GM20431 (cell line): ENCODE data around the gene CLP1.

ENCODE experiments used
- in situ Hi-C: fragments of 300-500 bp; cut with MseI, MboI; formaldehyde crosslinking; loops from one replicate; pipeline ENCODE4 v1.15.0; 2020; ENCODE audit warnings: low sequenced_read_pairs; ENCODE audit not compliant: unreplicated experiment

Gene CLP1

GRCh38 chr11:57639321-57640067 is 18.1 kb upstream of the CLP1 start:
- in situ Hi-C loops = loop anchor here (10.0 kb wide), 2 partner anchors 65 to 85 kb away; no protein-coding TSS in a partner anchor

GRCh38 chr11:57640068-57640800 is 17.3 kb upstream of the CLP1 start:
- in situ Hi-C loops = loop anchor here (10.0 kb wide), 1 partner anchor 85 kb away; no protein-coding TSS in a partner anchor

DNA sequence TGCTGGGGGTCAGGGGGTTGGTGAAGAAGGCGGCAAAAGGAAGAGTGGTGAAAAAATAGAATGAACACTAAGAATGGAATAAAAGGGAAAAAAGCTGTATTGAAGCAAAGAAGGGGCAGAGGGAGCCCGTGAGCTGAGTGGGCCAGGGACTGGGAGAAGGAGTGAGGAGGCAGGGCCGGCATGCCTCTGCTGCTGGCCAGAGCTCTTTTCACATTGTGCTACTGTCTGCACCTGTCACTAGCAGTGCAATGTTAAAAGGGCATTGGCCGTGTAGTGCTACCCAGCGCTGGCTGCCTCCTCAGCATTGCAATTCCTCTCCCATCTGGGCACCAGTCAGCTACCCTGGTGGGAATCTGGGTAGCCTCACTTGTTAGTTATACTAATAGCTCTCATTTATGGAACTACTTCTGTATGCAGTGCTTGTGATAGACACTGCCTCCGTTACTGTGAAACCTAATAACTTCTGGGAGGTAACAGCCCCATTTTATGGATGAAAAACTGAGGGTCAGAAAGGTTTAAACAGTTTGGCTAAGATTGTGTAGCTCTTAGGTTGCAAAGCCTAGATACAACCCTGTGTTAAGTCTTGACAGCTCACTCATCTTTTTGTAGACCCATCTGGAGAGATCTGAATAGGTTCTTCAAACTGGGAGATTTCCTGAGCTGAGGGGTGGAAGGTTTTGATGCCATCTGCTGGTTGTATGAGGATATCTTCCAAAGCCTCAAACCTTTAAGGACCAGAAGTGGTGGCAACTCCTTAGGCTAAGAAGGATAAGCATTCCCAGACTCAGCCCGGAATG is 16.4 kb upstream of the CLP1 start:
- in situ Hi-C loops = loop anchor here (10.0 kb wide), 1 partner anchor 86 kb away; no protein-coding TSS in a partner anchor

DNA sequence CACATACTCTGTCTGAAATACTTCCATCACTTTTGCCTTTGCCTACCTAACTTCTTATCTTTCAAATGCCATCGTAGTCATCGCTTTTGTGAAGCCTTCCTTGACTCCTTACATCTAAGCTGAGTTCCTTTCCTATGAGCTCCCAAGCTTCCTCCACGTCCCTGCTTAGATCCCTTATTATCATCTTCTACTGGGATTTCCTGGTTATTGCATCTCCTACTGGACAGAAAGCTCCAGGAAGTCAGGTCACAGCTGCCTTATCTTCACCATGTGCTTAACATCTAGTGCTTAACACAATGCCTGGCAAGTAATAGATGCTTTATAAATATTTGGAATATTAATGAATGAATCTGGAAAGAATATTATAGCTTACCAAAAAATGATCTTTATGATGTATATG is 13.8 kb upstream of the CLP1 start:
- in situ Hi-C loops = loop anchor here (10.0 kb wide), 1 partner anchor 89 kb away; no protein-coding TSS in a partner anchor

GRCh38 chr11:57644748-57645688 is 12.5 kb upstream of the CLP1 start:
- in situ Hi-C loops = loop anchor here (10.0 kb wide), 1 partner anchor 90 kb away; no protein-coding TSS in a partner anchor

DNA sequence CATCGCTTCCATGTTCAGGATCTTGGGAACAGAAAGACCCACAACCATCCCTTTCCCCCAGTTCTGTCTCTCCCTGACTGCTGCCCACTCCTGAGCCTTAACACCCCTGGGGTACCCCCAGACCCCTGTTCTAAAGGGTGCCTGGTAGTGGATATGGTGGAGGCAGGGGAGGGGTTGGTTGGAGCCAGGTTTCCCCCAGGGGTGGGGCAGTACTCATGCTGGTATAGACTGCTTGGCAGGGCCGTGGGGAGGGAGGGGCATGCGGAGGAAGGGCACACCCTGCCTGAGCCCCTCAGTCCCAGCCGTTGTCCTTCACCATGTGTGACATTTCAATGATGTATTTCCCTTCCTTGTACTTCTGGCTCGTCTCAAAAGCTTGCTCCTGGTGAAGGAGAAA is 11.9 kb upstream of the CLP1 start:
- in situ Hi-C loops = loop anchor here (10.0 kb wide), 1 partner anchor 91 kb away; no protein-coding TSS in a partner anchor

GRCh38 chr11:57646194-57646798 is 11.3 kb upstream of the CLP1 start:
- in situ Hi-C loops = loop anchor here (10.0 kb wide), 1 partner anchor 91 kb away; no protein-coding TSS in a partner anchor

- in situ Hi-C loops = loop anchor here (10.0 kb wide), 1 partner anchor 92 kb away; no protein-coding TSS in a partner anchor
Observed at GRCh38 chr11:57646799-57647303, 10.7 kb upstream of the CLP1 start.

DNA sequence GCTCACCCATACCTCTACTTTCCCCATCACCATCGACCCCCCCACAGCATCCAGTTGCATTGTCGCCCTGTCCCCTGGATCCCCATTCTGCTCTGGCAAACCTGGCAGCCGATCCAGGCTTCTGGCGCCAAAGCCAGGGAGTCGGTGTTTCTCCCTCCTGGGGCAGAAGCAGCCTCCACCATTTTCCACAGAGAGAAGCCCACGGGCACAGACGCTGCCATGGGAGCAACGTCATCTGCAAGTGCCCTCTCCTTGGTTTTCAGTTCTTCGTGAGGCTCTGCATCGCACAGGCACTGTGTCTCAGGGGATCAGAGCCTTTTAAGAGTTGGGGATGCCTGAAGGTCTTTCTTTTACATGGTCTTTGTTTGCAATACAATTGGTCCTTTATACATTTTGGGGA is 10.2 kb upstream of the CLP1 start:
- in situ Hi-C loops = loop anchor here (10.0 kb wide), 1 partner anchor 93 kb away; no protein-coding TSS in a partner anchor

DNA sequence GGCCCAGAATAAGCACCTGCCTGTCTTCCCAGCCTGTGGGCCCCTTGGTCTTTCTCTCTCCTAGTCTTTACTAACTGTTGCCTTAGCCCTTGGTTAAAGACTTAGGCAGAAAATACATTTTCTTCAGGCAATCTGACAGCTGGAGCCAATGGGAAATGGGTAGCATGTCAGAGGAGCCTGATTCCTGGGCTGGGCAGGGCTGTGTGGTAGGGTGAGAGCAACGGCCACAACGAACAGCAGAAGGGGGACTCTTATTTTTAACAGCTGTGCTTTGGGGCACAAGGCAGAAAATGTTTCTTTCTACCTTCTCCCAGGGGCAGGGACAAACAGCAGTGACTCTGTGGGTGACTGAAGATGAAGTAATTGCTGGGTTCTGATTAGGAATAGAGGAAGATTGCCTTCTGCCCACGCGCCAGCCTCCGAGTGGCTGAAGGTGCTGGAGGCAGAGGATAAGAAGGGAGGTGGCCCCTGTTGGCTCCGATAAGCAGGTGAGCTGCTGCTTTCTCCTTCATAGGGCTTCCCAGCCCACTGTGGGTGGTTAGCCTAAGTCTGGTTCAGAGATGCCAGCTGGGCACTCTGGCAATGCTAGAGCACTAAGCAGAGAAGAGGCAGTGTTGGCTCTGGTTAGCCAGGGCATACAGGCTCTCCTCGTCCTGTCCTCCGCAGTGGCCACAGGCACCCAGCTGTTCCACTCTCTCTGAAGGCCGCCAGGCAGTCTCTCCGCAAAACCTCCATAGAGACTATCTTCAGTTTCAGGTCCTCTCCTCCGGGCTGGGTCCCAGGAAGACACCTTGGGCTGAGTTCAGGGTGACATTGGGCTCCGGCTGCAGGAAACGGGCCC is 9.4 kb upstream of the CLP1 start:
- in situ Hi-C loops = loop anchor here (10.0 kb wide), 1 partner anchor 93 kb away; no protein-coding TSS in a partner anchor

DNA sequence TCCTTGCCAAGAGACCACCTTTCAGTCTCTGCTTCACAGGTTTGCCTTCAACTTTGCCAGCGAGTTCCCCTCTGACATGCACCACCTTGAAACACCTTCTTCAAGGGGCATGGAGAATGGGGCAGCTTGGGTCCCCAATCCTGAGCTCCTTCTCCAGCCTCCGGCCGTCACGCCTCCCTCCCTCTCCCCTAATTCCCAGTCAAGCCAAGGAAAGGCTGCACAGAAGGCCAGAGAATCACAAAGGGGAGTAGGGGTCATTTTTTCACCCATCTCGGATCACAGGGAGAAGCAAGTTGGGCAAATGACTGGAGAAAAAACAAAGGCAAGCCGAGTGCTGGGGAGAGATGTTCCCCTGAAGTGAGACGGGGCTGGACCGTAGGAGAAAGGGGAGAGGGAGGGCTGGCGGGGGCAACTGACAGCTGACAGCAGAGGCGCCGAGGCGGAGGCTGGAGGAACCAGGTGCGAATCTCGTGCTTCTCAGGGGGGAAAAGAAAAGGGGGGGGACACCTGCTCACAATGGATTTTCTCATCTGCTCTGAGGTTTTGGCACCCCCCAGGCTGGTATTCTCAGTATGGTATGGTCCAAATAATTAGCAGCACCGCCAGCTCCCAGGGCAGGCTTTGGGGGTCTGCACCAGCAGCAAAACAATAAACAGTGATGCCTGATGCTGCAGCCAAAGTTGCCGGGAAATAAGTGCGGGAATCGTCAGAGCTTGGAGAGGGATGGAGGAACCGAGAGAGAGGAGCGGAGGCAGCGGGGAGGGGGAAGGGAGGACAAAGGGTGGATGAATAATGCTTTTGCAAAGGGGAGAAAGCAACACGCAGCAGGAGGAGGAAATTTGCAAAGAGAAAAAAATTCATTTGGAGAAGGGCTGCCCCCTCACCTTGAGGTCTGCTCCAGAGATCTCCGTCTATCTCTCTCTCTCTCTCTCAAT is 8.5 kb upstream of the CLP1 start:
- in situ Hi-C loops = loop anchor here (10.0 kb wide), 1 partner anchor 94 kb away; no protein-coding TSS in a partner anchor

- in situ Hi-C loops = loop anchor here (10.0 to 25.0 kb wide), 2 partner anchors 95 to 313 kb away; partner anchors contain the start of genes P2RX3 and SSRP1
Observed at GRCh38 chr11:57649826-57650738, 7.5 kb upstream of the CLP1 start, which contains the start of gene YPEL4. Gene YPEL4 (minus strand): TSS chr11:57649912. CDS start chr11:57647107, 2,805 bp downstream.

DNA sequence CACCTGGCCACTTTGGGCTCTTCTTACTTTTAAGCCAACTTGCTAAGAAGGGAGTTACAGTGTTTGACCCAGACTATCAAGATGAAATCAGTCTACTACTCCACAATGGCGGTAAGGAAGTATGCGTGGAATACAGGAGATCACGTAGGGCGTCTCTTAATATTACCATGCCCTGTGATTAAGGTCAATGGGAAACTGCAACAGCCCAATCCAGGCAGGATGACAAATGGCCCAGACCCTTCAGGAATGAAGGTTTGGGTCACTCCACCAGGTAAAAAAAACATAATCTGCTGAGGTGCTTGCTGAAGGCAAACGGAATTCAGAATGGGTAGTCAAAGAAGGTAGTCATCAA is 6.8 kb upstream of the CLP1 start:
- in situ Hi-C loops = loop anchor here (25.0 kb wide), 1 partner anchor 313 kb away; the partner anchor contains the start of genes P2RX3 and SSRP1

DNA sequence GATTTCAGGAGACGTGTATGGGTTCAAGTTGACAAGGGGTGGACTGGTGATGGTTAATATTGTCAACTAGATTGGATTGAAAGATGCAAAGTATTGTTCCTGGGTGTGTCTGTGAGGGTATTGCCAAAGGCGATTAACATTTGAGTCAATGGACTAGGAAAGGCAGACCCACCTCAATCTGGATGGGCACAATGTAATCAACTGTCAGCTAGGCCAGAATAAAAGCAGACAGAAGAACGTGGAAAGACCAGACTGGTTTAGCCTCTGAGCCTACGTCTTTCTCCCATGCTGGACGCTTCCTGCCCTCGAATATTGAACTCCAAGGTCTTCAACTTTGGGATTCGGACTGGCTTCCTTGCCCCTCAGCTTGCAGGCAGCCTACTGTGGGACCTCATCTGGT is 6.2 kb upstream of the CLP1 start:
- in situ Hi-C loops = loop anchor here (25.0 kb wide), 1 partner anchor 314 kb away; the partner anchor contains the start of genes P2RX3 and SSRP1

- in situ Hi-C loops = loop anchor here (25.0 kb wide), 1 partner anchor 315 kb away; the partner anchor contains the start of genes P2RX3 and SSRP1
Observed at GRCh38 chr11:57652230-57652629, 5.3 kb upstream of the CLP1 start.
